ENCODE measurements around the gene CNNM1. TPM values are rescaled to one million over a fixed set of nuclear protein-coding genes. Genes with fewer than 3 reads are reported as not detected.

The CNNM1 gene
- total and polyA plus RNA-seq, 2 donors (not counting 3 experiments of a cell fraction or from before 2014, with no cell fraction given): not detected

- ChIA-PET POLR2A (no interaction called here), CTCF (interaction anchor here (0.6 to 2.2 kb wide), 6 partner anchors 10 to 1599 kb away, joined by 3 to 10 read pairs (median 4); no protein-coding TSS in a partner anchor)
- Histone ChIP-seq H3K27ac (ENCODE audit: insufficient read depth, low read depth, low read length) (no peak overlapping the region), H3K27me3 (ENCODE audit: control insufficient read depth in 2 of 2, insufficient read depth in 2 of 2, low read length in 2 of 2) (peaks cover under 1 to 5% of the 10 kb centered on the region in 2 experiments), H3K4me1 (ENCODE audit: control insufficient read depth, extremely low read depth, insufficient read depth, low read length) (no peaks in the 10 kb centered on the region), H4K20me1 (replicated peaks; ENCODE audit: control insufficient read depth, extremely low read depth, insufficient read depth, low read length) (no peaks in the 10 kb centered on the region), H3K9me3 (replicated peaks; ENCODE audit: control insufficient read depth, insufficient read depth, low read length) (no peaks in the 10 kb centered on the region), H3K4me2 (ENCODE audit: insufficient read depth, low read length) (no peak overlapping the region), H3K9ac (replicated peaks; ENCODE audit: extremely low read depth, insufficient read depth, low read length) (no peak overlapping the region), H3K4me3 (replicated peaks in 1 of 3; ENCODE audit: insufficient read depth in 1 of 3, low read depth in 1 of 3, low read length in 3 of 3) (no peak overlapping the region), H2AFZ (ENCODE audit: low read depth, low read length) (no peak overlapping the region), H3K9me1 (replicated peaks; ENCODE audit: control insufficient read depth, extremely low read depth, insufficient read depth, low read length) (no peaks in the 10 kb centered on the region), H3K79me2 (ENCODE audit: control insufficient read depth, insufficient read depth, low read length) (no peaks in the 10 kb centered on the region), H3K36me3 (ENCODE audit: control insufficient read depth in 2 of 2, extremely low read depth in 1 of 2, insufficient read depth in 2 of 2, low read length in 2 of 2) (no peaks in the 10 kb centered on the region)
- no peak for TF ChIP-seq MAX (IDR thresholded peaks at IDR 0.05; ENCODE audit: insufficient read depth, insufficient read length)
- DNase-seq (ENCODE audit: low read depth, low spot score) (no peak), FAIRE-seq (no peak)
- dilution Hi-C loops (cut with MboI; ENCODE audit: extremely low pct_ligation_motif_present, low sequenced_read_pairs) (loop anchor here (25.0 kb wide), 1 partner anchor 170 kb away; the partner anchor contains the start of gene SLC25A28), intact Hi-C loops (cut with micrococcal nuclease) (no loop called here)
- no TSS peak for BruUV-seq (replicated peaks)
Measured at GRCh38 chr10:99442394-99442793, 113.2 kb downstream of the CNNM1 start.

DNA sequence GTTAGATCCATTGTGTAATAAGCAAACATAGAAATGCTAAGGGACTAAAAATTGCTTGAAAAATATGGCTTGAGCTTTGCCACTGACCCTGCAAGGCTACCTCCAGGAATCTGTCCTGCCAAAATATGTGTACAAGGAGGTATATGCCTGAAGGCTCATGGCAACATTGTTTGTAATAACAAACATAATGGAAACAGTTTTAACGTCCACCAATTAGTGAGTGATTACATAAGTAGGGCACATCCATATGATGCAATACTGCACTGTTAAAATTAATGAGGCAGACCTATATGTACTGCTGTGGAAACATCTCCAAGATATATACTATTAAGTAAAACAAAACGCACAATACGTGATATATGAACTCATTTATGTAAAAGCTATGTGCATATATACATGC is 114.3 kb downstream of the CNNM1 start:
- dilution Hi-C loops (cut with MboI; ENCODE audit: extremely low pct_ligation_motif_present, low sequenced_read_pairs) (loop anchor here (25.0 kb wide), 1 partner anchor 169 kb away; the partner anchor contains the start of gene SLC25A28), intact Hi-C loops (cut with micrococcal nuclease) (no loop called here)

More for the DNA sequence above, 114.3 kb downstream of the CNNM1 start:
- Histone ChIP-seq H3K4me3 (replicated peaks in 1 of 3; ENCODE audit: insufficient read depth in 1 of 3, low read depth in 1 of 3, low read length in 3 of 3) (no peak overlapping the region), H2AFZ (ENCODE audit: low read depth, low read length) (no peak overlapping the region), H3K4me2 (ENCODE audit: insufficient read depth, low read length) (no peak overlapping the region), H3K79me2 (ENCODE audit: control insufficient read depth, insufficient read depth, low read length) (no peaks in the 10 kb centered on the region), H3K27ac (ENCODE audit: insufficient read depth, low read depth, low read length) (no peak overlapping the region), H4K20me1 (replicated peaks; ENCODE audit: control insufficient read depth, extremely low read depth, insufficient read depth, low read length) (no peaks in the 10 kb centered on the region), H3K9ac (replicated peaks; ENCODE audit: extremely low read depth, insufficient read depth, low read length) (no peak overlapping the region), H3K27me3 (ENCODE audit: control insufficient read depth in 2 of 2, insufficient read depth in 2 of 2, low read length in 2 of 2) (peaks cover 2 to 13% of the 10 kb centered on the region in 2 experiments), H3K9me1 (replicated peaks; ENCODE audit: control insufficient read depth, extremely low read depth, insufficient read depth, low read length) (no peaks in the 10 kb centered on the region), H3K9me3 (replicated peaks; ENCODE audit: control insufficient read depth, insufficient read depth, low read length) (no peaks in the 10 kb centered on the region), H3K36me3 (ENCODE audit: control insufficient read depth in 2 of 2, extremely low read depth in 1 of 2, insufficient read depth in 2 of 2, low read length in 2 of 2) (no peaks in the 10 kb centered on the region), H3K4me1 (ENCODE audit: control insufficient read depth, extremely low read depth, insufficient read depth, low read length) (no peaks in the 10 kb centered on the region)
- DNase-seq (ENCODE audit: low read depth, low spot score): no peak
- TF ChIP-seq MYC (IDR thresholded peaks at IDR 0.05; ENCODE audit: low read depth, low read length) (no peak), POLR2AphosphoS5 (IDR thresholded peaks at IDR 0.05; ENCODE audit: insufficient read depth, low read depth, low read length) (no peak), GATA2 (IDR thresholded peaks at IDR 0.05; ENCODE audit: insufficient read depth, insufficient read length, low read depth, low read length) (no peak), POLR2A (IDR thresholded peaks at IDR 0.05; ENCODE audit: low read depth, low read length) (no peak), MAX (IDR thresholded peaks at IDR 0.05; ENCODE audit: insufficient read depth, insufficient read length) (no peak), FOS (IDR thresholded peaks at IDR 0.05; ENCODE audit: borderline replicate concordance, insufficient read depth, low read length) (no peak), EZH2 (IDR thresholded peaks at IDR 0.05; ENCODE audit: borderline replicate concordance, low read depth, low read length, severe bottlenecking) (no peak), JUN (IDR thresholded peaks at IDR 0.05; ENCODE audit: borderline replicate concordance, insufficient read depth, insufficient read length, low read depth) (no peak)
- TF ChIP-seq, protein P1, sequence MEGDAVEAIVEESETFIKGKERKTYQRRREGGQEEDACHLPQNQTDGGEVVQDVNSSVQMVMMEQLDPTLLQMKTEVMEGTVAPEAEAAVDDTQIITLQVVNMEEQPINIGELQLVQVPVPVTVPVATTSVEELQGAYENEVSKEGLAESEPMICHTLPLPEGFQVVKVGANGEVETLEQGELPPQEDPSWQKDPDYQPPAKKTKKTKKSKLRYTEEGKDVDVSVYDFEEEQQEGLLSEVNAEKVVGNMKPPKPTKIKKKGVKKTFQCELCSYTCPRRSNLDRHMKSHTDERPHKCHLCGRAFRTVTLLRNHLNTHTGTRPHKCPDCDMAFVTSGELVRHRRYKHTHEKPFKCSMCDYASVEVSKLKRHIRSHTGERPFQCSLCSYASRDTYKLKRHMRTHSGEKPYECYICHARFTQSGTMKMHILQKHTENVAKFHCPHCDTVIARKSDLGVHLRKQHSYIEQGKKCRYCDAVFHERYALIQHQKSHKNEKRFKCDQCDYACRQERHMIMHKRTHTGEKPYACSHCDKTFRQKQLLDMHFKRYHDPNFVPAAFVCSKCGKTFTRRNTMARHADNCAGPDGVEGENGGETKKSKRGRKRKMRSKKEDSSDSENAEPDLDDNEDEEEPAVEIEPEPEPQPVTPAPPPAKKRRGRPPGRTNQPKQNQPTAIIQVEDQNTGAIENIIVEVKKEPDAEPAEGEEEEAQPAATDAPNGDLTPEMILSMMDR (IDR thresholded peaks at IDR 0.05; ENCODE audit: extremely low read depth in 1 of 2, insufficient read depth in 1 of 2, low read depth in 1 of 2, low read length in 2 of 2): no peak
- no peak for FAIRE-seq
- ChIA-PET CTCF (interaction anchor here (1.0 to 1.7 kb wide), 2 partner anchors 15 to 24 kb away, joined by 3 to 4 read pairs; no protein-coding TSS in a partner anchor), POLR2A (no interaction called here)
- BruUV-seq (replicated peaks): no TSS peak

Measured in endothelial cell of umbilical vein (primary cell).